Prostate gland (tissue), 2 donors: ENCODE data around the gene PTHLH.

ENCODE experiments used
- POLR2A ChIP-seq: fragments of 450-650 bp; IDR thresholded peaks from one replicate; pipeline ENCODE4 v1.6.1; 2016; ENCODE audit warnings: antibody characterized with exemption, mild to moderate bottlenecking
- POLR2AphosphoS5 ChIP-seq: sonication (generic); formaldehyde crosslinking; IDR thresholded peaks from one replicate; pipeline ENCODE4 v1.6.1; 2017; ENCODE audit warnings: antibody characterized with exemption
- TF ChIP-seq, protein P1 (sequence below), 4 experiments: fragments of 200-600 bp in 2 of 4; fragments of 450-650 bp in 2 of 4; sonication (generic) in 2 of 4; IDR thresholded peaks; 1 replicate in 3 of 4; 2 replicates in 1 of 4; pipeline ENCODE4 v1.5.1; 2016 to 2019; ENCODE audit warnings: antibody characterized with exemption in 4 of 4, mild to moderate bottlenecking in 2 of 4, moderate library complexity in 2 of 4

DNA sequence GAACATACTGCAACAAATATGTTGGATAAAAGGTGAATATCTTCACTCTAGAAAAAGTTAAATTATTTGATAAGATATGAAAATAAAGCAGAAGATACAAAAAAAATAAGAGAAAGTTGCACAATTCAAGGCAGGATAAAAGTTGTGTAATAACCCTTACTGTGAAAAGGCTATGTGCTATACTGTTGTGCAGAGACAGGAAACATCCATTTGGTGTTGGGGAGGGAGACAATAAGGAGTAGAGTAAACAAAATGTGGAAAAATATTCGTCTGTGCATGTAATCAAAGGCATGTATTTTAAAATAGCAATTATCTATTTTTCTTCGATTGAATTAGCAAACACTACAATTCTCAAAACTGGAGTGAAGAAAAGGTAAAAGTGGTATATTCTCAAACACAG is 34.8 kb downstream of the PTHLH start:
- TF ChIP-seq POLR2A (no peak), POLR2AphosphoS5 (no peak)
- TF ChIP-seq, protein P1, sequence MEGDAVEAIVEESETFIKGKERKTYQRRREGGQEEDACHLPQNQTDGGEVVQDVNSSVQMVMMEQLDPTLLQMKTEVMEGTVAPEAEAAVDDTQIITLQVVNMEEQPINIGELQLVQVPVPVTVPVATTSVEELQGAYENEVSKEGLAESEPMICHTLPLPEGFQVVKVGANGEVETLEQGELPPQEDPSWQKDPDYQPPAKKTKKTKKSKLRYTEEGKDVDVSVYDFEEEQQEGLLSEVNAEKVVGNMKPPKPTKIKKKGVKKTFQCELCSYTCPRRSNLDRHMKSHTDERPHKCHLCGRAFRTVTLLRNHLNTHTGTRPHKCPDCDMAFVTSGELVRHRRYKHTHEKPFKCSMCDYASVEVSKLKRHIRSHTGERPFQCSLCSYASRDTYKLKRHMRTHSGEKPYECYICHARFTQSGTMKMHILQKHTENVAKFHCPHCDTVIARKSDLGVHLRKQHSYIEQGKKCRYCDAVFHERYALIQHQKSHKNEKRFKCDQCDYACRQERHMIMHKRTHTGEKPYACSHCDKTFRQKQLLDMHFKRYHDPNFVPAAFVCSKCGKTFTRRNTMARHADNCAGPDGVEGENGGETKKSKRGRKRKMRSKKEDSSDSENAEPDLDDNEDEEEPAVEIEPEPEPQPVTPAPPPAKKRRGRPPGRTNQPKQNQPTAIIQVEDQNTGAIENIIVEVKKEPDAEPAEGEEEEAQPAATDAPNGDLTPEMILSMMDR (IDR thresholded peaks at IDR 0.05) = no peak
